ENCODE measurements around the gene CD200R1L.

CD200R1L gene

GRCh38 chr3:112794622-112795172 is 52.0 kb downstream of the CD200R1L start:
- H3K27ac ChIP-seq (ENCODE audit: low read depth, low read length): no peak overlapping the region
- no peaks in the 10 kb centered on the region for H3K9me3 ChIP-seq (ENCODE audit: control insufficient read depth in 1 of 2, low read length in 2 of 2)
- H3K9ac ChIP-seq (ENCODE audit: low read depth in 1 of 2, low read length in 2 of 2): no peak overlapping the region
- no peak overlapping the region for H3K4me3 ChIP-seq (ENCODE audit: low read depth in 1 of 2, low read length in 2 of 2)
- no peaks in the 10 kb centered on the region for H3K27me3 ChIP-seq (ENCODE audit: control insufficient read depth in 1 of 2, insufficient read depth in 2 of 2, low read length in 2 of 2)
- H3K36me3 ChIP-seq (ENCODE audit: control insufficient read depth in 1 of 2, insufficient read depth in 2 of 2, low read length in 2 of 2): no peaks in the 10 kb centered on the region
- peaks cover 0 to 1% of the 10 kb centered on the region in 2 donors for H3K4me1 ChIP-seq (ENCODE audit: control insufficient read depth in 1 of 2, insufficient read depth in 2 of 2, low read length in 2 of 2)

GRCh38 chr3:112793326-112794081 is 53.2 kb downstream of the CD200R1L start:
- Histone ChIP-seq H3K27me3 (ENCODE audit: control insufficient read depth in 1 of 2, insufficient read depth in 2 of 2, low read length in 2 of 2) (no peaks in the 10 kb centered on the region), H3K36me3 (ENCODE audit: control insufficient read depth in 1 of 2, insufficient read depth in 2 of 2, low read length in 2 of 2) (no peaks in the 10 kb centered on the region), H3K4me1 (ENCODE audit: control insufficient read depth in 1 of 2, insufficient read depth in 2 of 2, low read length in 2 of 2) (no peaks in the 10 kb centered on the region), H3K27ac (ENCODE audit: low read depth, low read length) (no peak overlapping the region), H3K4me3 (ENCODE audit: low read depth in 1 of 2, low read length in 2 of 2) (no peak overlapping the region), H3K9ac (ENCODE audit: low read depth in 1 of 2, low read length in 2 of 2) (no peak overlapping the region), H3K9me3 (ENCODE audit: control insufficient read depth in 1 of 2, low read length in 2 of 2) (no peaks in the 10 kb centered on the region)

GRCh38 chr3:112791736-112792135 is 54.9 kb downstream of the CD200R1L start:
- H3K9me3 ChIP-seq (ENCODE audit: control insufficient read depth in 1 of 2, low read length in 2 of 2): no peaks in the 10 kb centered on the region
- no peaks in the 10 kb centered on the region for H3K36me3 ChIP-seq (ENCODE audit: control insufficient read depth in 1 of 2, insufficient read depth in 2 of 2, low read length in 2 of 2)
- H3K9ac ChIP-seq (ENCODE audit: low read depth in 1 of 2, low read length in 2 of 2): no peak overlapping the region
- H3K4me3 ChIP-seq (ENCODE audit: low read depth in 1 of 2, low read length in 2 of 2): no peak overlapping the region
- no peaks in the 10 kb centered on the region for H3K4me1 ChIP-seq (ENCODE audit: control insufficient read depth in 1 of 2, insufficient read depth in 2 of 2, low read length in 2 of 2)
- no peaks in the 10 kb centered on the region for H3K27me3 ChIP-seq (ENCODE audit: control insufficient read depth in 1 of 2, insufficient read depth in 2 of 2, low read length in 2 of 2)
- H3K27ac ChIP-seq (ENCODE audit: low read depth, low read length): no peak overlapping the region

DNA sequence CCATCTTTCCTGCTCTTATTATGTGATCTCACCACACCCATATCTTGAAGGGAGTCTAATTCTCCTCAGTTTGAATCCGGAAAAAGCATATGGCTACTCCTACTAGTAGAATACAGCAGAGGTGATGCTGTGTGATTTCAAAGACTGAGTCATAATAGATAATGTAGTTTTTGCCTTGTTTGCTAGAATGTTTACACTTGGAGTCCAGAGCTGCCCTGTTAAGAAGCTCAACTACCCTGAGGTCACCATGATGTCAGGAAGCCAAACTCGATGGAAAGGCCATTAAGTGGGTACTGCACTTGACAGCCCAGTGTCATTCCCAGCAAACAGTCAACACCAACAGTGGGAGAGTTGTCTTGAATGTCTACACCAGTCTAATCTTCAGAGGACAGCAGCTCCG is 56.9 kb downstream of the CD200R1L start:
- H3K4me3 ChIP-seq (ENCODE audit: low read depth in 1 of 2, low read length in 2 of 2): no peak overlapping the region
- no peaks in the 10 kb centered on the region for H3K9me3 ChIP-seq (ENCODE audit: control insufficient read depth in 1 of 2, low read length in 2 of 2)
- no peak overlapping the region for H3K27ac ChIP-seq (ENCODE audit: low read depth, low read length)
- H3K36me3 ChIP-seq (ENCODE audit: control insufficient read depth in 1 of 2, insufficient read depth in 2 of 2, low read length in 2 of 2): no peaks in the 10 kb centered on the region
- no peaks in the 10 kb centered on the region for H3K27me3 ChIP-seq (ENCODE audit: control insufficient read depth in 1 of 2, insufficient read depth in 2 of 2, low read length in 2 of 2)
- H3K4me1 ChIP-seq (ENCODE audit: control insufficient read depth in 1 of 2, insufficient read depth in 2 of 2, low read length in 2 of 2): no peaks in the 10 kb centered on the region
- no peak overlapping the region for H3K9ac ChIP-seq (ENCODE audit: low read depth in 1 of 2, low read length in 2 of 2)

GRCh38 chr3:112786881-112787579 is 59.6 kb downstream of the CD200R1L start:
- no peaks in the 10 kb centered on the region for H3K36me3 ChIP-seq (ENCODE audit: control insufficient read depth in 1 of 2, insufficient read depth in 2 of 2, low read length in 2 of 2)
- no peak overlapping the region for H3K27ac ChIP-seq (ENCODE audit: low read depth, low read length)
- no peak overlapping the region for H3K9ac ChIP-seq (ENCODE audit: low read depth in 1 of 2, low read length in 2 of 2)

GRCh38 chr3:112786002-112786590 is 60.6 kb downstream of the CD200R1L start:
- Histone ChIP-seq H3K4me3 (ENCODE audit: low read depth in 1 of 2, low read length in 2 of 2) (no peak overlapping the region), H3K4me1 (ENCODE audit: control insufficient read depth in 1 of 2, insufficient read depth in 2 of 2, low read length in 2 of 2) (no peaks in the 10 kb centered on the region), H3K27ac (ENCODE audit: low read depth, low read length) (no peak overlapping the region), H3K9me3 (ENCODE audit: control insufficient read depth in 1 of 2, low read length in 2 of 2) (no peaks in the 10 kb centered on the region), H3K27me3 (ENCODE audit: control insufficient read depth in 1 of 2, insufficient read depth in 2 of 2, low read length in 2 of 2) (no peaks in the 10 kb centered on the region), H3K36me3 (ENCODE audit: control insufficient read depth in 1 of 2, insufficient read depth in 2 of 2, low read length in 2 of 2) (no peaks in the 10 kb centered on the region), H3K9ac (ENCODE audit: low read depth in 1 of 2, low read length in 2 of 2) (no peak overlapping the region)

More at GRCh38 chr3:112786881-112787579, 59.6 kb downstream of the CD200R1L start:
- Histone ChIP-seq H3K27me3 (ENCODE audit: control insufficient read depth in 1 of 2, insufficient read depth in 2 of 2, low read length in 2 of 2) (no peaks in the 10 kb centered on the region), H3K4me3 (ENCODE audit: low read depth in 1 of 2, low read length in 2 of 2) (no peak overlapping the region), H3K4me1 (ENCODE audit: control insufficient read depth in 1 of 2, insufficient read depth in 2 of 2, low read length in 2 of 2) (no peaks in the 10 kb centered on the region), H3K9me3 (ENCODE audit: control insufficient read depth in 1 of 2, low read length in 2 of 2) (no peaks in the 10 kb centered on the region)

- no peak overlapping the region for H3K4me3 ChIP-seq (ENCODE audit: low read depth in 1 of 2, low read length in 2 of 2)
- H3K27ac ChIP-seq (ENCODE audit: low read depth, low read length): no peak overlapping the region
- H3K36me3 ChIP-seq (ENCODE audit: control insufficient read depth in 1 of 2, insufficient read depth in 2 of 2, low read length in 2 of 2): no peaks in the 10 kb centered on the region
- H3K9ac ChIP-seq (ENCODE audit: low read depth in 1 of 2, low read length in 2 of 2): no peak overlapping the region
- no peaks in the 10 kb centered on the region for H3K27me3 ChIP-seq (ENCODE audit: control insufficient read depth in 1 of 2, insufficient read depth in 2 of 2, low read length in 2 of 2)
- no peaks in the 10 kb centered on the region for H3K4me1 ChIP-seq (ENCODE audit: control insufficient read depth in 1 of 2, insufficient read depth in 2 of 2, low read length in 2 of 2)
- no peaks in the 10 kb centered on the region for H3K9me3 ChIP-seq (ENCODE audit: control insufficient read depth in 1 of 2, low read length in 2 of 2)
Measured at GRCh38 chr3:112785321-112786001, 61.2 kb downstream of the CD200R1L start.

- H3K27me3 ChIP-seq (ENCODE audit: control insufficient read depth in 1 of 2, insufficient read depth in 2 of 2, low read length in 2 of 2): no peaks in the 10 kb centered on the region
- H3K9ac ChIP-seq (ENCODE audit: low read depth in 1 of 2, low read length in 2 of 2): no peak overlapping the region
- H3K4me1 ChIP-seq (ENCODE audit: control insufficient read depth in 1 of 2, insufficient read depth in 2 of 2, low read length in 2 of 2): no peaks in the 10 kb centered on the region
- H3K9me3 ChIP-seq (ENCODE audit: control insufficient read depth in 1 of 2, low read length in 2 of 2): no peaks in the 10 kb centered on the region
- no peaks in the 10 kb centered on the region for H3K36me3 ChIP-seq (ENCODE audit: control insufficient read depth in 1 of 2, insufficient read depth in 2 of 2, low read length in 2 of 2)
- H3K4me3 ChIP-seq (ENCODE audit: low read depth in 1 of 2, low read length in 2 of 2): no peak overlapping the region
- H3K27ac ChIP-seq (ENCODE audit: low read depth, low read length): no peak overlapping the region
Measured at GRCh38 chr3:112782491-112782890, 64.2 kb downstream of the CD200R1L start.

DNA sequence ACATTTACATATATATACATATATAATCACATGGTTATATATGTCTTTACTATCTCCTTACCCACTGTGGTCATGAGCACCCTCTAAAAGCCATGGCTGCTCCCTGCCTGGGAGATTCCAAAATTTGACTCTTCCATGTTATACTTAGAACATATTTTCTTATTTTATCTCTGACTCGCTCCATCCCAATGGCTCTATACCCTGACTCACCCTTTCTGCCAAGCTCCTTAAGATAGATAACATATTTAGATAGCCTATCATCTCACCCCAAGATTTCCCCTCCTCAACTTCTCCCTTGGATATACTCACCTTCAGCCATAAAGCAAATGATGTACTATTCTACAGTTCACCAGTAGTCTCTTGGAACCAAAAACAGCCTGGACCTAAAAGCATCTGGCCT is 65.1 kb downstream of the CD200R1L start:
- no peaks in the 10 kb centered on the region for H3K9me3 ChIP-seq (ENCODE audit: control insufficient read depth in 1 of 2, low read length in 2 of 2)
- H3K36me3 ChIP-seq (ENCODE audit: control insufficient read depth in 1 of 2, insufficient read depth in 2 of 2, low read length in 2 of 2): no peaks in the 10 kb centered on the region
- no peaks in the 10 kb centered on the region for H3K4me1 ChIP-seq (ENCODE audit: control insufficient read depth in 1 of 2, insufficient read depth in 2 of 2, low read length in 2 of 2)
- no peak overlapping the region for H3K4me3 ChIP-seq (ENCODE audit: low read depth in 1 of 2, low read length in 2 of 2)
- H3K27ac ChIP-seq (ENCODE audit: low read depth, low read length): no peak overlapping the region
- H3K27me3 ChIP-seq (ENCODE audit: control insufficient read depth in 1 of 2, insufficient read depth in 2 of 2, low read length in 2 of 2): no peaks in the 10 kb centered on the region
- H3K9ac ChIP-seq (ENCODE audit: low read depth in 1 of 2, low read length in 2 of 2): no peak overlapping the region

Measured in duodenal mucosa (tissue), 2 donors.